Sigmoid colon (tissue), 7 donors: ENCODE results near the gene PRLR. TPM values are rescaled to one million over a fixed set of nuclear protein-coding genes. Genes with fewer than 3 reads are reported as not detected.

ENCODE experiments used
- DNase-seq: peaks from one replicate; pipeline ENCODE4 v3.0.0-alpha.2; 2019
- H3K27ac ChIP-seq, 4 donors: fragments of 200-600 bp; sonication (generic); one replicate each; pipeline ENCODE4 v1.5.1; 2016 to 2019; ENCODE audit warnings: mild to moderate bottlenecking in 1 of 4
- H3K27me3 ChIP-seq, 3 donors: fragments of 200-600 bp; sonication (generic); one replicate each; pipeline ENCODE4 v1.5.1; 2019; ENCODE audit warnings: mild to moderate bottlenecking in 1 of 3
- H3K36me3 ChIP-seq, 4 donors: fragments of 200-600 bp; sonication (generic); one replicate each; pipeline ENCODE4 v1.5.1; 2016 to 2019
- H3K4me1 ChIP-seq, 4 donors: fragments of 200-600 bp; sonication (generic); one replicate each; pipeline ENCODE4 v1.5.1; 2017 to 2019
- H3K4me3 ChIP-seq, 4 donors: fragments of 200-600 bp; sonication (generic); one replicate each; pipeline ENCODE4 v1.5.1; 2017 to 2019; ENCODE audit warnings: mild to moderate bottlenecking in 2 of 4, moderate library complexity in 1 of 4
- H3K9me3 ChIP-seq, 4 donors: fragments of 200-600 bp in 3 of 4; sonication (generic) in 3 of 4; one replicate each; pipeline versions ENCODE4 v1.5.1 to v1.6.1; 2013 to 2019
- CTCF ChIP-seq, 4 experiments: fragments of 450-650 bp in 3 of 4; fragments of 200-600 bp in 1 of 4; IDR thresholded peaks; one replicate each; pipeline ENCODE4 v1.5.1; 2016 to 2019; ENCODE audit warnings: antibody characterized with exemption in 4 of 4, mild to moderate bottlenecking in 3 of 4, moderate library complexity in 2 of 4
- EP300 ChIP-seq, 4 donors: sonication (generic); formaldehyde crosslinking; IDR thresholded peaks; one replicate each; pipeline ENCODE4 v1.6.1; 2017; ENCODE audit warnings: antibody characterized with exemption in 4 of 4
- POLR2A ChIP-seq, 2 donors: fragments of 450-650 bp; IDR thresholded peaks; one replicate each; pipeline ENCODE4 v1.6.1; 2016; ENCODE audit warnings: antibody characterized with exemption in 2 of 2, mild to moderate bottlenecking in 2 of 2, moderate library complexity in 2 of 2
- POLR2AphosphoS5 ChIP-seq, 4 donors: sonication (generic); formaldehyde crosslinking; IDR thresholded peaks; one replicate each; pipeline ENCODE4 v1.6.1; 2017; ENCODE audit warnings: antibody characterized with exemption in 4 of 4
- WGBS, 2 donors: extraction: QIAGEN DNeasy Blood & Tissue Kit; methylation state at CpG; one replicate each; pipeline ENCODE4 v1.1.7; 2013; 5-methylcytosine and 5-hydroxymethylcytosine counted together
- intact Hi-C: fragments of 100-400 bp; cut with DNase I; formaldehyde crosslinking; loops from one replicate; pipeline ENCODE4 v1.15.1; 2023
- polyA plus RNA-seq, 3 donors: library from polyadenylated mRNA; stranded (reverse); fragments of 200-250 nt; gene quantifications; one replicate each; pipeline ENCODE4 v1.2.3, GENCODE V29; 2013
- total RNA-seq, 4 donors: library from RNA; depleted of rRNA; stranded (reverse); fragments of >200 nt; gene quantifications; one replicate each; pipeline ENCODE4 v1.1.0, GENCODE V29; 2016
- donor health status: healthy with polysubstance abuse.
- donor health status: Bipolar disorder and iron deficiency.
- donor health status: healthy.

The PRLR gene
- total RNA-seq (1 to 10 TPM in 1 of 4 donors, under 1 TPM in 3; 0.71 to 1.9 (median 0.89) TPM), polyA plus RNA-seq (1 to 10 TPM in 2 of 3 donors, under 1 TPM in 1; 0.60 to 1.6 (median 1.2) TPM)

GRCh38 chr5:35230038-35230611 is at the start of gene PRLR:
Gene PRLR (minus strand): TSS chr5:35230487. CDS start chr5:35089620, 140,867 bp downstream.
- intact Hi-C loops: no loop called here
- peak within 1 kb of the TSS; percentile 27 to 50 (median 44) for H3K4me3 ChIP-seq
- peak within 1 kb of the TSS in 2 of 4 donors; percentile 12 to 21 for H3K27ac ChIP-seq
- H3K27me3 ChIP-seq: peaks cover 0 to 46% (median 29%) of the 10 kb centered on the region in 3 donors
- no peaks in the 10 kb centered on the region for H3K9me3 ChIP-seq
- WGBS, 2 donors: 1 to 2% methylated on average over 42 of the region's 42 CpGs
- TF ChIP-seq CTCF (IDR thresholded peaks at IDR 0.05) (no peak), EP300 (IDR thresholded peaks at IDR 0.05) (no peak), POLR2AphosphoS5 (IDR thresholded peaks at IDR 0.05) (peak in 1 of 4 donors; percentile 40)
- peaks cover 0 to 19% (median 14%) of the 10 kb centered on the region in 4 donors for H3K4me1 ChIP-seq
- peak; percentile 78 for DNase-seq
- H3K36me3 ChIP-seq: no peaks in the 10 kb centered on the region

- 38 to 63% methylated on average over 2 of the region's 2 CpGs for WGBS, 2 donors
- no peak overlapping the region for H3K27ac ChIP-seq
- intact Hi-C loops: no loop called here
- no peaks in the 10 kb centered on the region for H3K36me3 ChIP-seq
- no peaks in the 10 kb centered on the region for H3K4me1 ChIP-seq
- H3K27me3 ChIP-seq: no peaks in the 10 kb centered on the region
- no peak for TF ChIP-seq EP300 (IDR thresholded peaks at IDR 0.05)
- H3K9me3 ChIP-seq: peaks cover 0 to 1% (median 0%) of the 10 kb centered on the region in 4 donors
- no peak for DNase-seq
- H3K4me3 ChIP-seq: no peak overlapping the region
Measured at GRCh38 chr5:35274839-35275509, 44.7 kb upstream of the PRLR start.

GRCh38 chr5:35269006-35269405 is 38.7 kb upstream of the PRLR start:
- intact Hi-C loops: no loop called here
- TF ChIP-seq POLR2A (IDR thresholded peaks at IDR 0.05) (no peak), POLR2AphosphoS5 (IDR thresholded peaks at IDR 0.05) (no peak), CTCF (IDR thresholded peaks at IDR 0.05) (no peak), EP300 (IDR thresholded peaks at IDR 0.05) (no peak)
- WGBS, 2 donors: 96 to 97% methylated on average over 1 of the region's 1 CpG
- DNase-seq: no peak
- no peaks in the 10 kb centered on the region for H3K27me3 ChIP-seq
- H3K4me3 ChIP-seq: no peak overlapping the region
- no peak overlapping the region for H3K27ac ChIP-seq
- H3K36me3 ChIP-seq: no peaks in the 10 kb centered on the region
- no peaks in the 10 kb centered on the region for H3K9me3 ChIP-seq
- no peaks in the 10 kb centered on the region for H3K4me1 ChIP-seq

GRCh38 chr5:35266276-35266675 is 36.0 kb upstream of the PRLR start:
- no peak for DNase-seq
- Histone ChIP-seq H3K36me3 (no peaks in the 10 kb centered on the region), H3K27me3 (no peaks in the 10 kb centered on the region), H3K9me3 (no peaks in the 10 kb centered on the region), H3K4me1 (no peaks in the 10 kb centered on the region), H3K4me3 (no peak overlapping the region), H3K27ac (no peak overlapping the region)
- TF ChIP-seq CTCF (IDR thresholded peaks at IDR 0.05) (no peak), EP300 (IDR thresholded peaks at IDR 0.05) (no peak), POLR2A (IDR thresholded peaks at IDR 0.05) (no peak), POLR2AphosphoS5 (IDR thresholded peaks at IDR 0.05) (no peak)
- 66 to 71% methylated on average over 3 of the region's 3 CpGs for WGBS, 2 donors
- intact Hi-C loops: no loop called here

GRCh38 chr5:35264509-35264908 is 34.2 kb upstream of the PRLR start:
- H3K9me3 ChIP-seq: no peaks in the 10 kb centered on the region
- no peak overlapping the region for H3K4me3 ChIP-seq
- intact Hi-C loops: no loop called here
- DNase-seq: no peak
- no peak overlapping the region for H3K27ac ChIP-seq
- no peak for TF ChIP-seq EP300 (IDR thresholded peaks at IDR 0.05)
- no peak for TF ChIP-seq POLR2A (IDR thresholded peaks at IDR 0.05)
- TF ChIP-seq POLR2AphosphoS5 (IDR thresholded peaks at IDR 0.05): no peak
- TF ChIP-seq CTCF (IDR thresholded peaks at IDR 0.05): no peak
- no peaks in the 10 kb centered on the region for H3K27me3 ChIP-seq
- H3K36me3 ChIP-seq: no peaks in the 10 kb centered on the region
- 62 to 83% methylated on average over 2 of the region's 2 CpGs for WGBS, 2 donors
- no peaks in the 10 kb centered on the region for H3K4me1 ChIP-seq
